GM12873 (cell line): ENCODE data around the gene PAPPA.

Source experiments
- CTCF ChIP-seq: IDR thresholded peaks from 2 replicates; pipeline ENCODE4 v1.5.1; 2012; ENCODE audit warnings: low read depth, mild to moderate bottlenecking, moderate library complexity, low read length, control low read depth; ENCODE audit not compliant: insufficient read depth; ENCODE audit errors: missing control alignments

Gene PAPPA

GRCh38 chr9:116370556-116370955, 217.0 kb downstream of the PAPPA start:
- no peak for TF ChIP-seq CTCF

GRCh38 chr9:116372081-116372673, 218.6 kb downstream of the PAPPA start:
- TF ChIP-seq CTCF, result no peak

- TF ChIP-seq CTCF, result no peak
These were observed 219.2 kb downstream of the PAPPA start for GRCh38 chr9:116372786-116373185.

GRCh38 chr9:116377179-116377798, 223.7 kb downstream of the PAPPA start:
- no peak for TF ChIP-seq CTCF

GRCh38 chr9:116378873-116379272, 225.3 kb downstream of the PAPPA start:
- no peak for TF ChIP-seq CTCF

GRCh38 chr9:116379821-116380220, 226.2 kb downstream of the PAPPA start:
- no peak for TF ChIP-seq CTCF

GRCh38 chr9:116380496-116380995, 227.0 kb downstream of the PAPPA start:
- no peak for TF ChIP-seq CTCF
